GM18499 (cell line): ENCODE results near the gene ATF7.
"Not testable (repeated sequence)": the region's sequence is repeated elsewhere in the genome, so short reads cannot be mapped to it uniquely, and the experiment has no call there.

Experiments
- ATAC-seq: cut with Tn5 transposase; IDR thresholded peaks from one replicate; pipeline ENCODE4 v1.9.1; 2021; ENCODE audit warnings: moderate number of reproducible peaks; ENCODE audit not compliant: insufficient read depth, unreplicated experiment

Gene ATF7

DNA sequence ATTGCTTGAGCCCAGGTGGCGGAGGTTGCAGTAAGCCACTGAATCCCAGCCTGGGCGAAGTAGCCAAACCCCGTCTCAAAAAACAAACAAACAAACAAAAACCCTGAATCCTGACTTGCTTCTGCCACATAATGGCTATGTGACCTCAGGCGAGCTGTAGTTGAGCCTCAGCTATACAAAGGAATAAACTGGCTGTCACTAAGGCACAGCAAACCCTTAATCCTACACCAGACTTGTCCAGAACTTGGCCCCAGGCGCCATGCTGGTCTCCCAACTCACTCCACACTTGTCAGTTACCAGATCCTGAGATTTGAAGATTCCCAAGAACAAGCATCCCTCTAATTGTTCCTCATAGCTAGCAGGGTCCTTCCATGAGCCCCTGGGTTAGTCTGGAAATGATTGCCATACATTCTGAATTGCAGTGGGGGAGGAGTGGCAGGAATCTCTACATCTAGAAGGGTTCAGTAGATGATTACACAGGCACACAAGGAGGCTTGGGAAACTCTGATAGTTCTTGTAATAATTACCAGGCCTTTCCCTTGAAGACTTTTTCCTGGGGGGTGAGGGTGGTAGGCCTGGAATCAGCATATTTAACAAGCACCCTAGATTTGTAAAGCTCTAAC is 136.8 kb downstream of the ATF7 start:
- ATAC-seq, result no peak

DNA sequence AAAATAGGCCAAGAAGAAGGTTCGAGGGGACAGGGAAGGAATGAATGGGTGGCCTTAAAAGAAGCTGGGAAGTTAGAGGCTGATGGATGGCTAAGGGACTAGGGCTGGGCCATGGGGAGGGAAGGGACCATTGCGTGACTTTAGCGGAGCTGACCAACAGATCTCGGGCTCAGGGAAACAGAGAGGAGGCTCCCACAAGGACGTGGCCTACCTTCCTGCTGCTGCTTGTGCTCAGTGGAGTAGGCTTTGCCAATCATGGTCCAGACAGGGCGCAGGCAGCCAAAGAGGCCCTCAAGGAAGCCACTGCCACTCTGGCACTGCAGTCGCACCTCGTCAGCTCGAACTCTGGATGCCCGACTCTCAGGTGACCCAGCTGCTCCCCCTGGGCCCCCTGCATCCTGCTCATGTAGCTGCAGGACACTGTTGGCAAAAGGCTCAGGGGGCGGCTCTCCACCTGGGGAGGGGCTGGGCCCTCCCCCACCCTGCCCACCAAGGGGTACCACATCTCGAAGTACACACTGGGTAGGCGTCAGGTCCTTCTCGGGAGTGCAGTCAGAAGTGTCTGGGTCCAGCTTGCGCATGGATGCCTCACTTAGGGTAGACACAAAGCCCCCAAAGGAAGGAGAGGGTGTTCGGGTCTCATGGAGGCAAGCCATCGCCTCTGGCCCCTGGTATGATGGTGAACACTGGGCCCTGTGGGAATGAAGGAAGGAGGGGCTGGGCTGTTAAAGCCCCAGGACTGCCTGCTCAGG is 139.3 kb downstream of the ATF7 start:
- ATAC-seq, result no peak

GRCh38 chr12:53485955-53486735 is 140.0 kb downstream of the ATF7 start:
- ATAC-seq, result no peak

DNA sequence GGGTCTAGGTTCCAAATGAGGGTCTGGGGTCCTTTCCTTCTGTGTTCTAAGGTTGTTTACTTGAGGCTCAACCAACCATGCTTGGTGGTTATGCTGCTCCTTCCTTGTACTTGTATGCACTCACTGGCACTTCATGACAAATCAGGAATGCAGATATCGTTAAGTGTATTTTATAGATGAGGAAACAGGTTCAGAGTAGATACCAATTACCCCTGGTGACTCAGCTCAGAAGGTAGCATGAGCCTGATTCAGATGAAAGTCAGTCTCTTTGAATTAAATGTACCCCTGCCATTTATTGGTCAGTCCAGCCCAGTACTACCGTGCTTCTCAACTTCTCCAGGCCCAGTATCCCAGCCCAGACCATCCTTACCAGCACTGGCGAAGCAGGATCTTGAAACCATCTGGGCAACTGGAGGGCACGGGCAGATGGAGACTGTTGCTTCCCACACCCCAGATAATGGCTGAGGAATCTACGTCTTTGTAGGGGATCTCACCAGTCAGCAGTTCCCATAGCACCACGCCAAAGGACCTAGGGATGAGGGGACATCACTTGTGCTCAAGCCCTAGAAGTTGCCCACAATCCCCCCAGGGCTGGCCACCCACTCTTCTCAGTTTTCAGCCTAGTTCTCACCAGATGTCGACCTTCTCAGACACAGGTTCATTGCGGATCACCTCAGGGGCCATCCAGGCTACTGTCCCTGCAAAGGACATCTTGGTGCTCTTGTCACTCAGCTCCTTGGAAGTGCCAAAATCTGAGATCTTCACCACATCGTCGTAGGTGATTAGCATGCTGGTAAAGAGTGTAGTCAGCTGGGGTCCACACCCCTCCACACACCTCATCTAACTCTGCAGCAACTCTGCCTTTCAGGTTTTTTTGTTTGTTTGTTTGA is 141.3 kb downstream of the ATF7 start:
- no peak for ATAC-seq

GRCh38 chr12:53483979-53484377 is 142.2 kb downstream of the ATF7 start:
- ATAC-seq, result no peak

DNA sequence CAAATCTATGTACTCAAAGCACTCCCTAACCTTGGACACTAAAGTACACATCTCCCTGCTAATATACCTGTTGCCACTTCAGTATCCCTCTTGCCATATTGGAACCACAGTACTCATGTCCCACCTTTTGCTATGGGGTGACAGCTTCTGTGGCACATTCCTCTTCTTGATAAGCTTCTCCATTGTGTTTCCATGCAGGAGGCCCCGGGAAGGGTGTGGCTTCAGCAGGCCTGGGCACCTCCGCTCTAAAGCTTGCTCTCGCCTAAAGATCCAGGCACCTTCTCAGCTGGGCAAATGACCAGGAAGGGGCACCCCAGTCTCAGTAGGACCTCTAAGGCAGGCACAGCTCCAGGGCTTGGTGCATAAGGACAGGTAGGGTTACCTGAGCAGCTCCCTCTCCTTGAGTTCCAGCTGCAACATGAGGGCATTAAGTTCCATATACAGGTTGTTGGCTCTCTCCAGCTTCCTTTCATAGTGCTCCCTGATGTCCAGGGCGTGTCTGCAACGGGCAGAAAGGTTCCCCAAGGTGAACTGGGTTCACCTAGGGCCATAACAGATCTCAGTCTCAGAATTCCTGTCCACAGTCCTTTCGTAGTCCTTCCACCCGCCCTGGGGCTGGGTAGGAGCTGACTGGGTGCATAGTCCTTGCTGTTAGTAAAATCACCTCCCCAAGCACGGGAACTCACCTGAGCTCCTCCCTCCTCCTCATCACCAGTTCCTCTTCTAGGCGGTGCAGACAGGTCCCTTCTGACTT is 142.8 kb downstream of the ATF7 start:
- no peak for ATAC-seq

GRCh38 chr12:53482626-53483168 is 143.5 kb downstream of the ATF7 start:
- no peak for ATAC-seq

DNA sequence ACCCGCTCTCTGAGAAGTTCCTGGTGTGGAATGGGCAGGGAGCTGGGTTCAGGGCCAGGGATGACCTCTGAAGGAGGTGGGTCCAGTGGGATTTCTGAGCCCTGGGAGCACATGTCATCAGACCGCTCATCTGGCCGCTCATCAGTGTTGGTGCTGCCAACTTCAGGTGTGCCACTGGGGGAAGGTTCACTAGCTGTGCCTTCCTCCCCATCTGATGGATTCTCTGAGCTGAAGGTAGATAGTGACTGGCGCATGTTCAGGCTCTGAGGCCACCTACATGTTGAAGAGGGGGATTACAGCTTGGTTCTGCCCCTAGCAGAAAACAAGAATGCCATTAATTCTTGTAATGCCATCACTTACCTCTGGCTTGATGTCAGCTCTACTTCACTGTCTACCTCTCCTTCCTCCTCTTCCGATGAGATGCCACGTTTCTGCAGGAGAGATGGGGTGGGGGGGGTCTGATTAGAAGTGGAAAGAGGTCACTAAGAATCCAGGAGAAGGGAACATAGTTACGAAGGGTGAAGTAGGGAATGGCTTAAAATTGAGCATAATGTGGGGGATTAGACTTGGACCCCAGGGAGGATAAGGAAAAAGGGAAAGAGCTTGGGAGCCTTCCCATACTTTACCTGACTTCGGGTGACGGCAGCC is 144.1 kb downstream of the ATF7 start:
- no peak for ATAC-seq

DNA sequence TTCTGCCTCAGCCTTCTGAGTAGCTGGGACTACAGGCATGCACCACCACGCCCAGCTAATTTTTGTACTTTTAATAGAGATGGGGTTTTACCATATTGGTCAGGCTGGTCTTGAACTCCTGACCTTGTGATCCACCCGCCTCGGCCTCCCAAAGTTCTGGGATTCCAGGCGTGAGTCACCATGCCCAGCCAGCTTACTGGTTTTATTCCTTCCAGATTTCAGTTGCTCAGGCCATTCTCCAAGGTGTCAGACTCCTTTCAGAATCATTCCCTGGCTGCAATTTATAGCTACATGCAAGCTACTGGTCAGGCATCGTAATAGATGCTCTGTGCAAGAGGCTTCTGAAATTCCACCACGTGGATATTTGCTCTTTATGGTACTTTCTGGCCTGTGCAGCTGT is 144.7 kb downstream of the ATF7 start:
- not testable (repeated sequence) for ATAC-seq

- no peak for ATAC-seq
These were observed 145.4 kb downstream of the ATF7 start for GRCh38 chr12:53480491-53481442.

DNA sequence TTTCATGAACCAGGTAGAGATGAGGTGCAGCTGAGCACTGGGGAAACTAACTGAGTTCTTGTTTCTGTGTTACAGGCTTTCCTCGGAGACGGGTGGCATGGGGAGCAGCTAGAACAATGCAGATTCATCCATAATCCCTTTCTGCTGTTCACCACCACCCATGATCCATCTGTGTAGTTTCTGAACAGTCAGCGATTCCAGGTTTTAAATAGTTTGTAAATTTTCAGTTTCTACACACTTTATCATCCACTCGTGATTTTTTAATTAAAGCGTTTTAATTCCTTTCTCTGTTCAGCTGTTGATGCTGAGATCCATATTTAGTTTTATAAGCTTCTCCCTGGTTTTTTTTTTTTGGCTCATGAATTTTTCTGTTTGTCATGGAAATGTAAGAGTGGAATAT is 146.9 kb downstream of the ATF7 start:
- ATAC-seq, result no peak

DNA sequence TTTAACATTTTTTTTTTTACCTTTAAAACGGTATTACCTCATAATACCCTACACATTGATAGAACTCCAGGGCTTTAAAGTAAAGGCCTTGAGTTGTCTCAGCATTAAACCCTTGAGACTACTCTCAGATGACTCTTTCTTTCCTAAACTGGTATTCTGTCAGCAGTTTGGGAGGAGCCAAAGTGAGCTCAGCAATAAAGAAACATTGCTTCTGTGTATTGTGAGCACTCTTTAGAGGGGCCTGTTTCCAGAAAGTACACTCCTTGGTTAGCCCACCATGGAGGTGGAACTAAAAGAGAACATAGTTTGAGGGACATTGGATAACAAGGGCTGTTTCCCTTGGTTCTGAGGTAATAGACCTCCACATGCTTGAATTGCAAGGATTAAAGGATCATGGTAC is 147.3 kb downstream of the ATF7 start:
- ATAC-seq, result no peak

DNA sequence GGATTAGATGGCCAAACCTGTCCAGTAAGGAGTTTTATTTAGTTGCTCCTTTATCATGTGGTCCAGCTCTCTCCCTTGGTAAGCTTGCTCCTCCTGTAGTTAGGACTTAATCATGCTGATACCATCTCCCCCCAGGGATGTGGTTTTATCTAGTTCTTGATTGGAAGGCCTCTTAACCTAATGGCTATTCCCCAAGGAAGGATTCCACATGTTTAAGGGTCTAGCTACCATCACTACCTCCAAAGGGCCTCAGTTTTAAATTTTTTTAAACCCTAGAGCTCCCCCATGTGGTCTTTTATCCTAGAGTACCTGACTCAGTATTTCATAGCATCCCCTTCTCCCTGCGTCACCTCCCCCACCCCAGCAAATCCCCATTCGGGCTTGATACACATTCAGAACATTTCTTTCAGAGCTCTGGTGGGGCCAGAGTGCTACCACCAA is 149.4 kb downstream of the ATF7 start:
- ATAC-seq, result no peak

- ATAC-seq, result no peak
These were observed 151.4 kb downstream of the ATF7 start for GRCh38 chr12:53474819-53475218.

GRCh38 chr12:53474077-53474476 is 152.1 kb downstream of the ATF7 start:
- ATAC-seq, result no peak

GRCh38 chr12:53472056-53472582 is 154.1 kb downstream of the ATF7 start:
- ATAC-seq, result no peak

GRCh38 chr12:53468282-53468681 is 157.9 kb downstream of the ATF7 start:
- ATAC-seq, result no peak
